M059J (cell line): ENCODE data around the gene ATOX1. TPM values are rescaled to one million over a fixed set of nuclear protein-coding genes. Genes with fewer than 3 reads are reported as not detected.
"Not testable (repeated sequence)": the region's sequence is repeated elsewhere in the genome, so short reads cannot be mapped to it uniquely, and the experiment has no call there.

Source experiments
- DNase-seq: peaks from one replicate; pipeline ENCODE4 v3.0.0-alpha.2; 2012; ENCODE audit warnings: low read depth
- total RNA-seq: library from RNA; depleted of rRNA; stranded (reverse); fragments of >200 nt; shearing (Covaris generic); gene quantifications from 2 replicates; pipeline ENCODE4 v1.2.3, GENCODE V29; 2014; rRNA removed

ATOX1 gene
- total RNA-seq, 1 experiment from 2014 or later = 169 TPM

DNA sequence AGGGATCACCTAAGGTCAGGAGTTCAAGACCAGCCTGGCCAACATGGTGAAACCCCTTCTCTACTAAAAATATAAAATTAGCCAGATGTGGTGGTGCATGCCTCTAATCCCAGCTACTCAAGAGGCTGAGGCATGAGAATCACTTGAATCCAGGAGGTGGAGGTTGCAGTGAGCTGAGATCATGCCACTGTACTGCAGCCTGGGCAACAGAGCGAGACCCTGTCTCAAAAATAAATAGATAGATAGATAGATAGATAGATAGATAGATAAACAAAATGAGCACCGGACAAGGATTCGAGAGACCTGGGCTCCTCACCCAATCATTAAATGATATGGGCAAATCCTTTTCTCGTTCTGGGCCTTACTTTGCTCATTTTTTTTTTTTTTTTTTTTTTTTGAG is 60.4 kb downstream of the ATOX1 start:
- not testable (repeated sequence) for DNase-seq

- no peak for DNase-seq
Observed at GRCh38 chr5:151697452-151697851, 61.0 kb downstream of the ATOX1 start.

- DNase-seq = peak; percentile 82
Observed at GRCh38 chr5:151696470-151697061, 61.9 kb downstream of the ATOX1 start.

- no peak for DNase-seq
Observed at GRCh38 chr5:151695464-151695863, 63.0 kb downstream of the ATOX1 start.

DNA sequence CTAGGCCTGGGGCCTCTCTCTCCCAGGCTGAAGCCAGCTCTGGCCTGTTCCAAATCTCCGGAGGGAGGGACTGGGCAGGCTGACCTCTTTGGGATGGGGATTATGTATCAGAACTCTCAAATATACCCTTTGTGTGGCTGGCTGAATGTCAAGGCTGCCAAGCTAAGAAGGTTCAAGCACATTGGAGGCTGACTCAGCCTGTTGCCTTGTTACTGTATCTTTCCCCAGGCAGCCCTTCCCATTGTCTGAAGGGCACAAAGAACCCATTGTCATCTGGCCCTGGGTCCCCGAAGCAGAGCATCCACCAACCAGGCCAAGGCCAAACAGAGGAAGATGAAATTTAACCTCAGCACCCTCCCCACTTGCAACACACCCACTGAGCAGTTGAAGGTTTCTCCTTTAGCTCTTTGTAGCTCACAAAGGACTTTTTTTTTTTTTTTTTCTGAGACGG is 64.4 kb downstream of the ATOX1 start:
- DNase-seq = peak; percentile 95

Other genes with a start within 250 kb of the ATOX1 start
- 0.05 and 0.17 TPM in 2 replicates for gene FAT2, start 167.3 kb downstream of the ATOX1 start, total RNA-seq
- 2,332 and 4,342 TPM in 2 replicates for gene SPARC, start 71.7 kb downstream of the ATOX1 start, total RNA-seq
- gene G3BP1, start 13.3 kb upstream of the ATOX1 start, total RNA-seq = 124 and 167 TPM in 2 replicates
- not detected in 2 replicates for gene GLRA1, start 166.2 kb upstream of the ATOX1 start, total RNA-seq